Measurements from ENCODE around the gene AJAP1.

The AJAP1 gene

GRCh38 chr1:4701276-4701675 is 46.9 kb downstream of the AJAP1 start:
- no peak for DNase-seq (ENCODE audit: low read depth in 2 of 2)

GRCh38 chr1:4702464-4702863 is 48.1 kb downstream of the AJAP1 start:
- DNase-seq (ENCODE audit: low read depth in 2 of 2) = no peak

- no peak for DNase-seq (ENCODE audit: low read depth in 2 of 2)
Measured at GRCh38 chr1:4702932-4703331, 48.5 kb downstream of the AJAP1 start.

GRCh38 chr1:4703646-4704045 is 49.2 kb downstream of the AJAP1 start:
- no peak for DNase-seq (ENCODE audit: low read depth in 2 of 2)

GRCh38 chr1:4708840-4709507 is 54.6 kb downstream of the AJAP1 start:
- no peak for DNase-seq (ENCODE audit: low read depth in 2 of 2)

GRCh38 chr1:4709641-4710040 is 55.2 kb downstream of the AJAP1 start:
- no peak for DNase-seq (ENCODE audit: low read depth in 2 of 2)

GRCh38 chr1:4710592-4711415 is 56.4 kb downstream of the AJAP1 start:
- DNase-seq (ENCODE audit: low read depth in 2 of 2) = no peak

- no peak for DNase-seq (ENCODE audit: low read depth in 2 of 2)
Measured at GRCh38 chr1:4711416-4712275, 57.2 kb downstream of the AJAP1 start.

GRCh38 chr1:4713669-4714068 is 59.3 kb downstream of the AJAP1 start:
- DNase-seq (ENCODE audit: low read depth in 2 of 2) = no peak

- no peak for DNase-seq (ENCODE audit: low read depth in 2 of 2)
Measured at GRCh38 chr1:4716406-4716805, 62.0 kb downstream of the AJAP1 start.

- no peak for DNase-seq (ENCODE audit: low read depth in 2 of 2)
Measured at GRCh38 chr1:4718071-4718470, 63.7 kb downstream of the AJAP1 start.

GRCh38 chr1:4723106-4723505 is 68.7 kb downstream of the AJAP1 start:
- DNase-seq (ENCODE audit: low read depth in 2 of 2) = no peak

- DNase-seq (ENCODE audit: low read depth in 2 of 2) = no peak
Measured at GRCh38 chr1:4724001-4724400, 69.6 kb downstream of the AJAP1 start.

GRCh38 chr1:4724695-4725250 is 70.4 kb downstream of the AJAP1 start:
- DNase-seq (ENCODE audit: low read depth in 2 of 2) = no peak

GRCh38 chr1:4725416-4725815 is 71.0 kb downstream of the AJAP1 start:
- DNase-seq (ENCODE audit: low read depth in 2 of 2) = no peak

GRCh38 chr1:4726620-4727341 is 72.4 kb downstream of the AJAP1 start:
- DNase-seq (ENCODE audit: low read depth in 2 of 2) = no peak

GRCh38 chr1:4728319-4729089 is 74.1 kb downstream of the AJAP1 start:
- DNase-seq (ENCODE audit: low read depth in 2 of 2) = no peak

GRCh38 chr1:4729090-4729471 is 74.7 kb downstream of the AJAP1 start:
- DNase-seq (ENCODE audit: low read depth in 2 of 2) = no peak

GRCh38 chr1:4730078-4730477 is 75.7 kb downstream of the AJAP1 start:
- no peak for DNase-seq (ENCODE audit: low read depth in 2 of 2)

GRCh38 chr1:4733446-4734177 is 79.2 kb downstream of the AJAP1 start:
- DNase-seq (ENCODE audit: low read depth in 2 of 2) = no peak

Measured in stimulated activated CD4-positive, alpha-beta T cell treated with anti-CD3 and anti-CD28 coated beads, Interleukin-15, amount 100 ng/mL, for 48 hours (primary cell).